GM23338 (cell line): ENCODE measurements around the gene PDIA5. TPM values are rescaled to one million over a fixed set of nuclear protein-coding genes. Genes with fewer than 3 reads are reported as not detected.

ENCODE experiments used
- ATAC-seq: fragments of 200-7000 bp; cut with Tn5 transposase; 3 replicates; pipeline ENCODE4 v1.9.1; 2020
- DNase-seq: peaks from one replicate; pipeline ENCODE4 v3.0.0-alpha.2; 2015; ENCODE audit warnings: low spot score
- H2AFZ ChIP-seq: fragments of 200-600 bp; sonication (generic); 2 replicates; pipeline ENCODE4 v1.8.0; 2016; ENCODE audit warnings: antibody characterized with exemption, mild to moderate bottlenecking, moderate library complexity
- H3F3A ChIP-seq: fragments of 200-600 bp; sonication (generic); replicated peaks from 2 replicates; pipeline ENCODE4 v1.8.0; 2017; ENCODE audit warnings: antibody characterized with exemption, mixed run types, low read depth
- H3K27ac ChIP-seq: fragments of 200-600 bp; sonication (generic); 2 replicates; pipeline ENCODE4 v1.6.1; 2016; ENCODE audit warnings: low read depth
- H3K27me3 ChIP-seq: fragments of 200-600 bp; sonication (generic); 2 replicates; pipeline ENCODE4 v1.8.0; 2016; ENCODE audit warnings: mild to moderate bottlenecking, mixed run types, moderate library complexity; ENCODE audit not compliant: insufficient read depth
- H3K36me3 ChIP-seq: fragments of 200-600 bp; sonication (generic); 2 replicates; pipeline ENCODE4 v1.8.0; 2016; ENCODE audit warnings: mild to moderate bottlenecking; ENCODE audit not compliant: insufficient read depth
- H3K4me1 ChIP-seq: fragments of 200-600 bp; sonication (generic); 2 replicates; pipeline ENCODE4 v1.8.0; 2016; ENCODE audit warnings: mild to moderate bottlenecking, moderate library complexity; ENCODE audit not compliant: insufficient read depth
- H3K4me2 ChIP-seq: fragments of 200-600 bp; sonication (generic); 2 replicates; pipeline ENCODE4 v1.7.1; 2017; ENCODE audit warnings: mixed run types
- H3K4me3 ChIP-seq: fragments of 200-600 bp; sonication (generic); 2 replicates; pipeline ENCODE4 v1.6.1; 2016; ENCODE audit warnings: mixed run types
- H3K79me2 ChIP-seq: fragments of 200-600 bp; sonication (generic); replicated peaks from 2 replicates; pipeline ENCODE4 v1.8.0; 2017; ENCODE audit warnings: mild to moderate bottlenecking; ENCODE audit not compliant: insufficient read depth
- H3K9me2 ChIP-seq: fragments of 200-600 bp; sonication (generic); 2 replicates; pipeline ENCODE4 v1.8.0; 2017; ENCODE audit not compliant: insufficient read depth
- H4K20me1 ChIP-seq: fragments of 200-600 bp; sonication (generic); replicated peaks from 2 replicates; pipeline ENCODE4 v1.8.0; 2017; ENCODE audit warnings: mild to moderate bottlenecking; ENCODE audit not compliant: insufficient read depth
- H3K27ac Mint-ChIP-seq: 2 replicates; pipeline ENCODE4 v1.8.0; 2020; ENCODE audit warnings: inconsistent platforms, mild to moderate bottlenecking, moderate library complexity, mixed read lengths
- H3K27me3 Mint-ChIP-seq: 3 replicates; pipeline ENCODE4 v1.8.0; 2022; ENCODE audit warnings: low read depth, mild to moderate bottlenecking, moderate library complexity, mixed read lengths, inconsistent platforms; ENCODE audit not compliant: insufficient read depth, poor library complexity
- H3K36me3 Mint-ChIP-seq: 3 replicates; pipeline ENCODE4 v1.8.0; 2021; ENCODE audit warnings: low read depth, mild to moderate bottlenecking, inconsistent platforms, moderate library complexity, mixed read lengths
- H3K4me1 Mint-ChIP-seq: 3 replicates; pipeline ENCODE4 v1.8.0; 2020; ENCODE audit warnings: mild to moderate bottlenecking, inconsistent platforms, mixed read lengths
- H3K4me3 Mint-ChIP-seq: 3 replicates; pipeline ENCODE4 v1.8.0; 2021; ENCODE audit warnings: moderate library complexity, mild to moderate bottlenecking, inconsistent platforms, mixed read lengths
- H3K9me3 Mint-ChIP-seq: 3 replicates; pipeline ENCODE4 v1.8.0; 2020; ENCODE audit warnings: moderate library complexity, mild to moderate bottlenecking, inconsistent platforms, mixed read lengths
- CTCF ChIP-seq, 2 experiments: fragments of 200-600 bp in 1 of 2; sonication (generic) in 1 of 2; conservative IDR thresholded peaks; 2 replicates each; pipeline versions ENCODE4 v1.5.1 to v1.6.1; 2016 to 2017; ENCODE audit warnings: antibody characterized with exemption in 2 of 2, low read depth in 2 of 2, mild to moderate bottlenecking in 2 of 2, moderate library complexity in 1 of 2
- JUNB ChIP-seq: IDR thresholded peaks from one replicate; pipeline ENCODE4 v1.6.1; 2016; ENCODE audit warnings: antibody characterized with exemption; ENCODE audit not compliant: unreplicated experiment
- NANOG ChIP-seq: IDR thresholded peaks from 2 replicates; pipeline ENCODE4 v1.6.1; 2016; ENCODE audit warnings: antibody characterized with exemption, borderline replicate concordance
- POLR2AphosphoS5 ChIP-seq: IDR thresholded peaks from 2 replicates; pipeline ENCODE4 v1.6.1; 2016; ENCODE audit warnings: antibody characterized with exemption, low read depth
- ZNF331 ChIP-seq: fragments of 250-450 bp; sonication (Bioruptor Pico); IDR thresholded peaks from 2 replicates; pipeline ENCODE4 v1.5.0; 2020; ENCODE audit warnings: low read depth, mild to moderate bottlenecking, moderate library complexity
- polyA plus RNA-seq: library from polyadenylated mRNA; unstranded; fragments of >200 nt; fragmentation: Nextera tagmentation; extraction: Ambion mirVana; gene quantifications from 2 replicates; pipeline ENCODE4 v1.2.1, GENCODE V29; 2016
- total RNA-seq: library from RNA; depleted of rRNA; stranded (reverse); fragments of >200 nt; shearing (Covaris generic); gene quantifications from 2 replicates; pipeline ENCODE4 v1.2.3, GENCODE V29; 2014

Gene PDIA5
- total and polyA plus RNA-seq, 2 experiments from 2014 or later, result 22.9 to 28.1 TPM

GRCh38 chr3:123026565-123027291 is 40.1 kb upstream of the PDIA5 start:
- peaks cover 5% of the 10 kb centered on the region for H3K36me3 Mint-ChIP-seq
- no peak overlapping the region for H3K27ac ChIP-seq
- H3K4me3 Mint-ChIP-seq, result peak overlapping the region; percentile 89
- peak overlapping the region; percentile 64 for H3K4me3 ChIP-seq
- H3K9me2 ChIP-seq, result no peaks in the 10 kb centered on the region
- no peaks in the 10 kb centered on the region for H3K9me3 Mint-ChIP-seq
- peaks cover 10% of the 10 kb centered on the region; the same call in 1 of the 2 replicates for H3K79me2 ChIP-seq
- peaks cover 47% of the 10 kb centered on the region for H3K4me1 Mint-ChIP-seq
- ATAC-seq (peak; percentile 26), DNase-seq (peak; percentile 87)
- H3K27me3 Mint-ChIP-seq, result peaks cover 26% of the 10 kb centered on the region
- H3F3A ChIP-seq, result peaks cover 13% of the 10 kb centered on the region; the same call in 1 of the 2 replicates
- peak overlapping the region; percentile 81 for H3K4me2 ChIP-seq
- H2AFZ ChIP-seq, result peak overlapping the region; percentile 53
- H3K27me3 ChIP-seq, result peaks cover 40% of the 10 kb centered on the region
- TF ChIP-seq CTCF (conservative IDR thresholded peaks at IDR 0.05; ENCODE audit: low read depth in 2 of 2) (no peak), JUNB (no peak), POLR2AphosphoS5 (no peak)
- H3K4me1 ChIP-seq, result peaks cover 42% of the 10 kb centered on the region
- H3K36me3 ChIP-seq, result no peaks in the 10 kb centered on the region
- H4K20me1 ChIP-seq, result no peaks in the 10 kb centered on the region; the same call in none of the 2 replicates
- no peak overlapping the region for H3K27ac Mint-ChIP-seq

- no peaks in the 10 kb centered on the region for H3K9me3 Mint-ChIP-seq
- peaks cover 39% of the 10 kb centered on the region for H3K4me1 Mint-ChIP-seq
- no peak within 1 kb of the TSS for H3K27ac Mint-ChIP-seq
- no peak within 1 kb of the TSS for H3K27ac ChIP-seq
- H3K27me3 ChIP-seq, result peaks cover 40% of the 10 kb centered on the region
- DNase-seq, result peak; percentile 92
- peak within 1 kb of the TSS; percentile 53 for H2AFZ ChIP-seq
- peaks cover 13% of the 10 kb centered on the region; the same call in 1 of the 2 replicates for H3F3A ChIP-seq
- H3K4me3 ChIP-seq, result peak within 1 kb of the TSS; percentile 64
- peak within 1 kb of the TSS; percentile 81 for H3K4me2 ChIP-seq
- peak; percentile 36 to 68 for TF ChIP-seq CTCF (conservative IDR thresholded peaks at IDR 0.05; ENCODE audit: low read depth in 2 of 2)
- no peak for TF ChIP-seq NANOG
- TF ChIP-seq POLR2AphosphoS5, result peak; percentile 51; the same call in 1 of the 2 replicates
- TF ChIP-seq ZNF331 (CRISPR knock-in tag), result no peak
- H3K4me3 Mint-ChIP-seq, result peak within 1 kb of the TSS; percentile 89
- H3K79me2 ChIP-seq, result peaks cover 10% of the 10 kb centered on the region; the same call in 1 of the 2 replicates
- no peaks in the 10 kb centered on the region for H3K36me3 ChIP-seq
- H4K20me1 ChIP-seq, result no peaks in the 10 kb centered on the region; the same call in none of the 2 replicates
- H3K36me3 Mint-ChIP-seq, result peaks cover 5% of the 10 kb centered on the region
- H3K4me1 ChIP-seq, result peaks cover 34% of the 10 kb centered on the region
- peaks cover 26% of the 10 kb centered on the region for H3K27me3 Mint-ChIP-seq
- peak; percentile 57 for ATAC-seq
- no peaks in the 10 kb centered on the region for H3K9me2 ChIP-seq
Measured at GRCh38 chr3:123027292-123028232, 39.3 kb upstream of the PDIA5 start, which contains the start of gene SEMA5B. Gene SEMA5B, minus strand, starts transcription at chr3:123027763. Its CDS starts 66,500 bp downstream, at chr3:122961263.
